Right cardiac atrium (tissue), 5 donors: ENCODE data around the gene LONP1. TPM values are rescaled to one million over a fixed set of nuclear protein-coding genes. Genes with fewer than 3 reads are reported as not detected.
"Not testable (repeated sequence)": the region's sequence is repeated elsewhere in the genome, so short reads cannot be mapped to it uniquely, and the experiment has no call there.

Experiments used
- ATAC-seq, 2 donors: fragments of 200-7000 bp; cut with Tn5 transposase; one replicate each; pipeline versions ENCODE4 v1.8.0 to v1.9.1; 2020; ENCODE audit warnings: moderate library complexity in 2 of 2, mild to moderate bottlenecking in 1 of 2
- DNase-seq, 3 donors: peaks; one replicate each; pipeline ENCODE4 v3.0.0-alpha.2; 2020
- H3K27ac ChIP-seq: one replicate; pipeline ENCODE4 v1.5.1; 2013; ENCODE audit warnings: mild to moderate bottlenecking, low read length, control low read depth, moderate library complexity
- H3K27me3 ChIP-seq: one replicate; pipeline ENCODE4 v1.6.1; 2013; ENCODE audit not compliant: control insufficient read depth, insufficient read depth
- H3K4me1 ChIP-seq: one replicate; pipeline ENCODE4 v1.6.1; 2013; ENCODE audit warnings: low read length; ENCODE audit not compliant: control insufficient read depth, insufficient read depth
- H3K4me3 ChIP-seq: one replicate; pipeline ENCODE4 v1.5.1; 2013; ENCODE audit warnings: low read length, control low read depth
- H3K9me3 ChIP-seq: one replicate; pipeline ENCODE4 v1.6.1; 2013; ENCODE audit warnings: low read length; ENCODE audit not compliant: control insufficient read depth
- WGBS: extraction: QIAGEN DNeasy Blood & Tissue Kit; methylation state at CpG from one replicate; pipeline ENCODE4 v1.1.7; 2013; 5-methylcytosine and 5-hydroxymethylcytosine counted together
- intact Hi-C, 4 donors: fragments of 100-400 bp; cut with DNase I; formaldehyde crosslinking; loops; one replicate each; pipeline versions ENCODE4 v1.11.0 to v1.14.0; 2022 to 2023
- polyA plus RNA-seq: library from polyadenylated mRNA; stranded (reverse); fragments of 200-250 nt; gene quantifications from one replicate; pipeline ENCODE4 v1.2.3, GENCODE V29; 2013
- total RNA-seq, 4 donors: library from RNA; stranded (reverse); fragmentation: NEBNext Ultra II Directional; extraction: Animal tissue kit (Norgen Biotek cat#: 25700); gene quantifications; one replicate each; pipeline ENCODE4 v1.2.1, GENCODE V29; 2021
- donor health status: healthy with polysubstance abuse.
- donor health status: DM: no; HTN: yes; CAD: no.
- donor health status: DM: no; HTN: no; CAD: no.
- donor health status: DM: no; HTN: yes; CAD: no; lungs with severe emphysema.
- donor health status: DM: yes; HTN: yes; CAD: no.

The LONP1 gene
- total and polyA plus RNA-seq, 5 donors, result 55.4 to 66.2 (median 60.3) TPM

GRCh38 chr19:5690955-5691821 lies 28.8 kb downstream of the LONP1 start:
- WGBS, result 3% methylated on average over 54 of the region's 54 CpGs
- peak; percentile 12 to 43 for ATAC-seq
- H3K9me3 ChIP-seq, result no peaks in the 10 kb centered on the region

GRCh38 chr19:5690125-5690954 lies 29.6 kb downstream of the LONP1 start, which contains the start of gene RPL36:
Gene RPL36 (plus strand): TSS chr19:5690295. CDS start chr19:5690508, 213 bp downstream.
- peak within 1 kb of the TSS; percentile 89 for H3K27ac ChIP-seq
- no peaks in the 10 kb centered on the region for H3K27me3 ChIP-seq
- DNase-seq (peak; percentile 98 to 100 (median 99)), ATAC-seq (peak; percentile 68 to 80)
- no peaks in the 10 kb centered on the region for H3K9me3 ChIP-seq
- H3K4me3 ChIP-seq, result peak within 1 kb of the TSS; percentile 53
- peaks cover 7% of the 10 kb centered on the region for H3K4me1 ChIP-seq
- intact Hi-C loops, result no loop called here
- under 1% methylated on average over 73 of the region's 73 CpGs for WGBS

More at GRCh38 chr19:5690955-5691821, 28.8 kb downstream of the LONP1 start:
- intact Hi-C loops, result no loop called here
- no peaks in the 10 kb centered on the region for H3K27me3 ChIP-seq
- peak overlapping the region; percentile 89 for H3K27ac ChIP-seq
- DNase-seq, result peak; percentile 86 to 93 (median 93)
- peaks cover 7% of the 10 kb centered on the region for H3K4me1 ChIP-seq
- H3K4me3 ChIP-seq, result peak overlapping the region; percentile 53

- H3K27me3 ChIP-seq, H3K4me1 ChIP-seq, intact Hi-C loops, ATAC-seq, H3K27ac ChIP-seq, H3K9me3 ChIP-seq, H3K4me3 ChIP-seq: not testable (repeated sequence)
- peak; percentile 18 to 56 (median 41) for DNase-seq
- WGBS, result 95% methylated on average over 13 of the region's 13 CpGs
Measured at GRCh38 chr19:5688262-5688881, 31.6 kb downstream of the LONP1 start.

- intact Hi-C loops, result no loop called here
- Histone ChIP-seq H3K27ac (no peak overlapping the region), H3K9me3 (no peaks in the 10 kb centered on the region), H3K4me3 (peak overlapping the region; percentile 6), H3K27me3 (no peaks in the 10 kb centered on the region), H3K4me1 (peaks cover 7% of the 10 kb centered on the region)
- ATAC-seq (no peak), DNase-seq (peak in 2 of 3 donors; percentile 43 to 69)
- WGBS, result 48% methylated on average over 76 of the region's 76 CpGs
Measured at GRCh38 chr19:5687360-5688198, 32.4 kb downstream of the LONP1 start.

DNA sequence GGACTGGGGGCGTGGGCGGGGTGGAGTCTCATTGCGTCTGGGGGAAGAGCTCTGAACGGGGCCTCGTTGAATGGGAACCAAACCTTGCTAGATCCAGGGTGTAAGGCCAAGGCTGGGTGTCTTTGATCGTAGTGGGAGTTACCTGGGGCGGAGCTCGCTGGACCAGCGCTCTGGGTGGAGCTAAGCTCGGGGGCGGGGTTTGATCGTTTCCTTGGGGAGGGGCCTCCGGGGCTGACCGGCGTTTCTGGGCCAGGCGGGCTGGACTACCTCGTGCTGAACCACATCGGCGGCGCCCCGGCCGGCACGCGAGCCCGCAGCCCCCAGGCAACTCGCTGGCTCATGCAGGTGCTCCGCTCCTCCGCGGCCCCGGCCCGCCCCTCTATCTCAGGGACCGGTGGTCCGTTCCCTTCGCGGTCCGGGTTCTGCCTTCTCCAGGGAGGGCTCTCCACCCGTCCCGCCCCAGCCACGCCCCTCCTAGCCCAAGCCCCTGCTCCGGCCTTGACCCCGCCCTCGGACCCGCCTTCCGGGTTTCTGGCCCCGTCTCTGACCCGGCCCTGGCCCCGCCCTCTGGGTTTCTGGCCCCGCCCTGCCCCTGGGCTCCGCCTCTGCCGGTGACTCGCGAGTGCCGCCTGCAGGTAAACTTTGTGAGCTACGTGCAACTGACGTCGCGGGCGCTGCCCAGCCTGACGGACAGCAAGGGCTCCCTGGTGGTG lies 33.1 kb downstream of the LONP1 start:
- Histone ChIP-seq H3K27me3 (no peaks in the 10 kb centered on the region), H3K27ac (peak overlapping the region; percentile 22), H3K4me3 (peak overlapping the region; percentile 45), H3K4me1 (peaks cover under 1% of the 10 kb centered on the region), H3K9me3 (no peaks in the 10 kb centered on the region)
- intact Hi-C loops, result no loop called here
- ATAC-seq (peak; percentile 86 to 88), DNase-seq (peak; percentile 100)
- 1% methylated on average over 59 of the region's 59 CpGs for WGBS

GRCh38 chr19:5686326-5686646 lies 33.7 kb downstream of the LONP1 start:
- Histone ChIP-seq H3K4me3 (peak overlapping the region; percentile 45), H3K27me3 (no peaks in the 10 kb centered on the region), H3K4me1 (peaks cover under 1% of the 10 kb centered on the region), H3K9me3 (no peaks in the 10 kb centered on the region), H3K27ac (no peak overlapping the region)
- DNase-seq, result no peak
- intact Hi-C loops, result no loop called here
- ATAC-seq, result no peak
- 42% methylated on average over 16 of the region's 16 CpGs for WGBS

DNA sequence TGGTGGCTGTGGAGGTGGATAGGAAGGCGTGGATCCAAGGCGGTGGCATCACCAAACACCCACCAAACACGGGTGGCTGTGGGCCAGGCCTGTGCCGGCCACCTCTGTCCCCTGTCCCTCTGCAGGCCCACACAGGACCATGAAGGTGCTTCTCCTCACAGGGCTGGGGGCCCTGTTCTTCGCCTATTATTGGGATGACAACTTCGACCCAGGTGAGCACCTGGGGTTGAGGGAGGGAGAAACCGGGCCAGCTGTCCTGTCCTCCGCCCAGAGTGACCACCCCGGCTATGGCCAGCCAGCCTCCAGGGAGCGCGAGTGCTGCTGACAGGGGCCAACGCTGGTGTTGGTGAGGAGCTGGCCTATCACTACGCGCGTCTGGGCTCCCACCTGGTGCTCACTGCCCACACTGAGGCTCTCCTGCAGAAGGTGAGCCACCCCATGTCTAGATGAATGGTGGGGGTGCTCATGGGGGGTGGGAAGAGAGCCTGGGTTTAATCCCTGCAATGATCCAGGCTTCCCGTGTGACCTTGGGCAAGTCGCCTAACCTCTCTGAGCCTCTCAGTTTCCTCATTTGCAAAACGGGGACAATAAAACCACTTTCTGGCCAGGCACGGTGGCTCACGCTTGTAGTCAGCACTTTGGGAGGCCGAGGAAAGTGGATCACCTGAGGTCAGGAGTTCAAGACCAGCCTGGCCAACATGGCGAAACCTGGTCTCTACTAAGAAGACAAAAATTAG lies 35.1 kb downstream of the LONP1 start:
- Histone ChIP-seq H3K4me3 (no peak overlapping the region), H3K9me3 (no peaks in the 10 kb centered on the region), H3K4me1 (peaks cover 4% of the 10 kb centered on the region), H3K27me3 (no peaks in the 10 kb centered on the region), H3K27ac (no peak overlapping the region)
- DNase-seq (peak in 1 of 3 donors; percentile 51), ATAC-seq (no peak)
- intact Hi-C loops, result no loop called here
- 86% methylated on average over 22 of the region's 22 CpGs for WGBS

GRCh38 chr19:5683177-5683886 lies 36.6 kb downstream of the LONP1 start:
- peaks cover 9% of the 10 kb centered on the region for H3K4me1 ChIP-seq
- intact Hi-C loops, result no loop called here
- H3K27me3 ChIP-seq, result no peaks in the 10 kb centered on the region
- H3K4me3 ChIP-seq, result no peak overlapping the region
- no peak overlapping the region for H3K27ac ChIP-seq
- H3K9me3 ChIP-seq, result no peaks in the 10 kb centered on the region
- WGBS, result 91% methylated on average over 10 of the region's 10 CpGs
- DNase-seq (no peak), ATAC-seq (no peak)

DNA sequence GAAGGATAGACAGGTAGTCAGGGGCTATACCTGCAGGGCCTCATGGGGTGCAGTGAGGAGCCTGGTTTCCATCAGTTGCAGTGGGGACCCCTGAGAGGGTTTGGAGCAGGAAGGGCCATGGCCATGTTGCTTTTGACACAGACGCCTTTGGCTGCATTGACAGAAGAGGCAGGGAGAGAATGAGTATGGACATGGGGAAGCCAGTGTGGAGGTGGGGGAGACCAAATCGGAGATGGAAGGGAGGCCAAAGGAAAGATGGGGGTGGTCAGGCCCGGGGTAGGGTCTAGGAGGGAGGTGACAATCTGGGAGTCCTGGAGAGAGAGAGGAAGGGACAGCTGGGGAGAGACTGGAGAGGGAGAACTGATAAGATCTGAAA lies 37.9 kb downstream of the LONP1 start:
- WGBS, result 89% methylated on average over 3 of the region's 3 CpGs
- DNase-seq (no peak), ATAC-seq (no peak)
- no peak overlapping the region for H3K27ac ChIP-seq
- peaks cover 9% of the 10 kb centered on the region for H3K4me1 ChIP-seq
- H3K27me3 ChIP-seq, result no peaks in the 10 kb centered on the region
- H3K4me3 ChIP-seq, result no peak overlapping the region
- intact Hi-C loops, result no loop called here
- H3K9me3 ChIP-seq, result no peaks in the 10 kb centered on the region
